Kasumi-1 (cell line): ENCODE results near the gene ID3.
A peak's percentile ranks its signal among the peaks of the same experiment; 100 is the strongest.

Source experiments
- DNase-seq, 2 experiments: peaks; one replicate each; lab custom pipeline; 2025; lab: John Stamatoyannopoulos, UW

The ID3 gene, protein sequence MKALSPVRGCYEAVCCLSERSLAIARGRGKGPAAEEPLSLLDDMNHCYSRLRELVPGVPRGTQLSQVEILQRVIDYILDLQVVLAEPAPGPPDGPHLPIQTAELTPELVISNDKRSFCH

DNA sequence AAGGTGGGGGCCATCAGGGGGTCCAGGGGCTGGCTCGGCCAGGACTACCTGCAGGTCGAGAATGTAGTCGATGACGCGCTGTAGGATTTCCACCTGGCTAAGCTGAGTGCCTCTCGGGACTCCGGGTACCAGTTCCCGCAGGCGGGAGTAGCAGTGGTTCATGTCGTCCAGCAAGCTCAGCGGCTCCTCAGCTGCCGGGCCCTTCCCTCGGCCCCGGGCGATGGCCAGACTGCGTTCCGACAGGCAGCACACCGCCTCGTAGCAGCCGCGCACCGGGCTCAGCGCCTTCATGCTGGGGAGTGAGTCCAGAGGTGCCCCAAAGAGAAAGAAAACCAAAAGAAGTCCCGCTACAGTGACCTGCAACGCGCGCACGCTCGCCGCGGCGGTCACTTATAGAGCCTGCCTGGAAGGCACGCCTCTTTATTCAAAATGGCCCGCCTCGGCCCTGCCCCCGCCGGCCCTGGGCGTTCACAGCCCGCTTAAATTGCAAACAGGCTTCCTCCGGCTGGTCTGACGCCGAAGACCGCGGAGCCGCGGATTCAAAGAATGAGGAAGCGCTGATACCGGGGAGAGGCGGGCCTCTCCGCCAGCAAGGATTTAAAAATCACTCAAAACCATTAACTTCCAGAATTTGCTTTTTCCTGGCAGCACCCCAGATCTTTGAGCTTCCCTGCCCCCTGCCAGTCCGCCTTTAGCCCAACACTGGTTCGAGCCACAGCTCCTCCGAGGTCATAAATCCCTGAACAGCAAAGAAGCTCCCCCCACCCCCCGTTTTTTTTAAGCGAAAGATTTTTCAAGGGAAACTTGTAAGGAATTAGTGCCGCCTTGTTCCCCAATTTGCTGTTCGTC is at the start of gene ID3:
TSS of gene ID3 (minus strand) at position 366 of the 849 bp plus-strand sequence. CDS start at position 291, 75 bp downstream.
- peak; percentile 90 to 92 for DNase-seq

DNA sequence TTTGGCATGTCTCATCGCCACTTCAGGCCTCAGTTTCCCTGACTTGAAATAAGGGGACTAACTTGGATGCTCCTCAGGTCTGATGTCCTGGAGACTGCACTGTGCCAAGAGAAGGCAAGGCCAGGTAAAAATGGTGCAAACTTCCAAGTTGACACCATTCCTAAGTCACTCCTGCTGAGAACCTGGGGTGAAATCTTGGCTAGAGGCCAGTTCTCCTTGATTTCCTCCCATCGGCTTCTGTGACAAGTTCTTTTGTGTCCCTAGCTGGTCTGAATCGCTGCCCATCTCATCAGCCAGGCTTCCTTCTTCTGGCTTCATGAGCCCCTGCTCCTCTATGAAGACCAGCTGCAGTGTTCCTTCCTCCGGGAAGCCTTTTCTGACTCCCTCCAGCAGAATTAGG is 48.6 kb upstream of the ID3 start:
- no peak for DNase-seq

DNA sequence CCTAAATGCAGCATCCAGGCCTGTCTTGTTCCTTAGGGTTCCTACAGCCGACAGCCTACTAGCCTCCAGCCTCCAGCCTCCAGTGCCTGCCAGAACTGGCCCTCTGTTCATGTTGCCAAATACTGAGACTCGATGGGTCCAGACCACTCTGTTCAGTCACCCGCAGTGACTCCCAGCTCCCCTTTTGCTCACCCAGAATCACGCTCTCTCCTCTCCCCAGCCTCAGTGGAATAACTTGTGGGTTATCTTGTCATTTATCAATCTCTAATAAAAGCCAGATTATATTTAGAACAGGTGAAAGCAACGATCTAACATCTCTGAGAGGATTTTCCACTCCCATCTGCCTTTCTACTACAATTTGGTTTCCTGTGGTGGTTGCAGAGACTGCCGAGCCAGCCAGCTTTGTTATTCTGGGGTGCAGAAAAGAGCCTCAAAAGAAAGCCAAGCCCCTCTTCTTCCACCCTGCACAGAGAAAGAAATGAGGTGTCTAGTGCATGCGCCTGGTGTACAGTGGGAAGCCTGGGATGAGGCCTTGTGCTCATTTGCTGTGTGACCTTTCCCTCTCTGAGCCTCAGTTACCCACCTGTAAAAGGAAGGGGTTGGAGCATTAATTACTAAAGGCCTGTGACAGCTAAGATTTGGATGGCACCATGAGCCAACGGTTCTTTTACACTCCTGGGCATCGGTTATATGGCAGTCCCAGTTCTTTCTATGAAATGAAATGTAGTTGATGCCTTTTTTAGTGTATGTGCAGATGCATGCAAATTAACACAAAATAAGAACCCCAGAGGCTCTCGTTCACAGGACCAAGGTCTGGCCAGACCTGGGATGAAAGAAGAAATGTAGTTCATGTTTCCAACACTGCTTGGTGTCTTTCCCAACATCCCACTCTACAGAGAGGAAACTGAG is 42.9 kb upstream of the ID3 start:
- no peak for DNase-seq

DNA sequence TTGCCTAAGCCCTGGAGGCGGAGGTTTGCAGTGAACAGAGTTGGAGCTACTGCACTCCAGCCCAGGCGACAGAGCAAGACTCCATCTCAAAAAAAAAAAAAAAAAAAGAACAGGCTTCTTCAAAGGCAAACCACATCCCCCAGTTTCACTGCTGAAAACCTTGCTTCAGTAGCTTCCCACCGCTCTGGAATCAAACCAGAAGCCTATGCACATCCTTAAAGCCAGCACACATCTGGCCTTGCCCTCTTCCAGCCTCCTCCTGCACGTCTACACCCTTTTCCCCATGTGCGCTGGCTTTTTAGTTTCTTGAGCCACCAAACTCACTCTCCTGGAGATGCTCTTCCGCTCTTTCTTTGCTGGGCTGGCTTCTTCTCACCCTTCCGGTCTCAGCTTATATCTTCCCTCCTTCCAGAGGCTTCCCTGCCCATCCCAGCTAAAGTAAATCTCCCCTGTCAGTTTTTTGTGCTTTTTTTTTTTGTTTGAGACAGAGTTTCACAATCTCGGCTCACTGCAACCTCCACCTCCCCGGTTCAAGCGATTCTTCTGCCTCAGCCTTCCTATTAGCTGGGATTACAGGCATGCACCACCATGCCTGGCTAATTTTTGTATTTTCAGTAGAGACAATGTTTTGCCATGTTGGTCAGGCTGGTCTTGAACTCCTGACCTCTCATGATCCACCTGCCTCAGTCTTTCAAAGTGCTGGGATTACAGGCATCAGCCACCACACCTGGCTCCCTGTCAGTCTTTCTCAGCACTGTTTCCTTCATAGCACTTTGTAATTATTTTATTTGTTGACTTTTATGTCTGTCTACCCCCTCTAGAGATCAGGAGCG is 42.0 kb upstream of the ID3 start:
- DNase-seq = peak in 1 of 2 experiments; percentile 21

DNA sequence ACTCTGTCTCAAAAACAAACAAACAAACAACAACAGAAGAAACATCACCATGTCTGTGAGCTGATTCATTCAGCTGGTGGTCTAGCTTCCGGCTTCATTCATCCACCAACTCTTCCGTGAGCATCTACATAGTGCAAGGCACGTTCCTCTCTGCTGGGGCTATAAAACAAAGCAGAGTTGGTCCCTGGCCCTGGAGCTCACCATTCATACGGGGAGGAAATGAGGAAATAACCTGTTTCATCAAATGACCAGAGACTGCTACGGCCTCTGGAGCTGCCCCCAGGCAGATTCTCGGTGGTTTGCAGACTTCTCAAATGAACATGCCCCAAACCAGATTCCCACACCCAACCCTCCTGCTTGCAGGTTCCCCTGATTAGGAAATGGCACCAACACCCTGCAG is 41.0 kb upstream of the ID3 start:
- DNase-seq = no peak

DNA sequence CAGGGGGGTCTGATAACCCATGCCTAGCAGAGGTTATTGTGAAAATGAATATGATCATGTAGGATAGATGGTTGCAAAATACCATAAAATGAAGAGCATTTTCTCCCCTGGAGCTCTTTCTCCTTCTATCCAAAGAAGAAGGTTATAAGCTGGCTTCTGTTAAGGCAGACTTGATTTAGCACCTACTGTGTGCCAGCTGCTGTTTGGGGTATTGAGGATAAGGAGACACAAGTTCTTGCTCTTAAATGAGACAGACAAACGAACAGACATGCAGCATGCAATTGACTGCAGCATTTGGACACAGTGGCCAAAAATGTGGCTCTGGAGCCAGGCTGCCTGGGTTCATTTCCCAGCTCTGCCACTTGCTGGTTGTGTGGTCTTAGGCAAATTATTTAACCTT is 39.8 kb upstream of the ID3 start:
- DNase-seq = no peak

DNA sequence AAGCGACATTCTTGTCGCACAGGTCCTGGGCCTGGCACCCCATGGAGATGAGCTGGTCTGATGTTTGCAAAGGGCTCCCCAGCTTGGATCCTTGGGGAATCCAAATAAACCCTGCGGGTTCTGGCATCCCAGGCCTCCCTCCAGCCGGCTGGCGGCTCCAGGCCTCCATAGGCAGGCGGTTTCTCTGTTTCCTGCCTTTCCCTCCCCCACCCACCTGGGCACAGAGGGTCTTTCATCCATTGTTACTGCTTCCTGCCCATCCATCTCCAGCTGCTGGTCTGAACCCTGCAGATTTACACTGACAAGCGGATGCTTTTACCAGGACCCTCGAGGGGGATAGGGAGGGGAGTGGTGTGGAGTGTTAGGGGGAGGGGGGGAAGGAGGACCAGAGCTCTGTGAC is 39.1 kb upstream of the ID3 start:
- DNase-seq = no peak

DNA sequence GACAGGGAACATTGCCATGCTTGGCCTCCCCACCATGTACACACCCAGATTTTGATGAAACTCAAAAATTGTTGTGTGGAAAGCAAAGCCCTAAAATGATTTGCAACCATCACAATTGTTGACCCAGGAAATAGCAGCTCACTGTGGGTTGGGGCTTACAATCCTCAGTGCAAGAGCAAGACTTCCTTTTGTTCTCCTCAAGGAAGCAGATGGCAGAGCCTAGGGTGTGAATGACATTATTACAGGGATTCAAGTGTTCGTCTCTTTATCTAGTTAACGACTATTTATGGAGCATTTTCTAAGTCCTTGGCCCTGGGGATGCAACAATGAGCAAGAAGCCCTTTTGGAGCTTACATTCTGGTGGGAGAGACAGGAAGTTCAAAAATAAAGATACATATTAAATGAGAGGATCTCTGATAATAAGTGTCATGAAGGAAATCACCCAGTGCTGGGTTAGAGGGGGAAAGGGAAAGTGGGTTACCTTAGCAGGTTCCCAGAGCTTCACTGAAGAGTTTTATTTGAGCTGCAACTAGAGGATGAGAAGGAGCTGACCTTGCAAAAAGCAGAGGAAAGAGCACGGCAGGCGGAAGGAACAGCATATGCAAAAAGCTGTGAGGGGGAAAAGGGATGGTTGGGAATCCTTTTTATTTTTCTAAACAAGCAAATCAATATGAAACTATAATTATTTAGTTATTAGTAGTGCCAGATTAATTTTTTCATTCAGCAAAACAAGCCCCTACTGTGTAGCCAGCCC is 38.5 kb upstream of the ID3 start:
- DNase-seq = peak; percentile 92 to 93

DNA sequence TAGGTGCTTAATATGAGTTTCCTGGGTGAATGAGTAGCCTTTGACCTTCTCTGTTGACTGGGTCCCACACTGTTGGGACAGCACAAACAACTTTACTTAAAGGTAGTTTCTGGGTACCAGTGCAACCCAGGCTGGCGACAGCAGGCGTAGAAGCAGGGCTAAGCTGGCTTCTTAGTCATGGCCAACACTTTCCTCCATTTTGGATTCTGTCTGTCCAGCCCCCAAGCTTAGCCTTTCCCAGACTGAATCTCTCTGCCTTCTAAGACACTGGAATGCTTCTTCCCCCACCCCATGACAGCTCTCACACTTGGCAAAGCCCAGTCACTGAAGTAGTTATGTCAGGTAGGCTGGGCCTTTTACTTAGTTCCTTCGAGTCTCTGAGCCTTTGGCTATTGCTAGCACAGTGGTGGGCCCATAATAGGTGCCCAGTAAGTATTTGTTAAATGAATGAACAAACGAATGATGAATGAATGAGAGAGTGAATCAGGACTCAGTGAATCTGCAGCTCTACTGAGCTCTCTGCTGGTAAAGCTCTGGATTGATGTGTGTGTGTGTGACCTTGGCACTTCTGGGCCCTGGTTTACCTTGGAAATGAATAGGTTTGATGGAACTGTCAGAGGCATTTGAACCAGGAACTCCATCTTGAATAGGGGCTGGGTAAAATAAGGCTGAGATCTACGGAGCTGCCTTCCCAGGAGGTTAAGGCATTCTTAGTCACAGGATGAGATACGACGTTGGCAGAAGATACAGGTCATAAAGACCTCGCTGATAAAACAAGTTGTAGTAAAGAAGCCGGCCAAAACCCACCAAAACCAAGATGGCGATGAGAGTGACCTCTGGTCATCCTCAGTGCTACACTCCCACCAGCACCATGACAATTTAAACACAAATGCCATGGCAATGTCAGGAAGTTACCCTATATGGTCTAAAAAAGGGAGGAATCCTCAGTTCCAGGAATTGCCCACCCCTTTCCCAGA is 37.4 kb upstream of the ID3 start:
- no peak for DNase-seq

DNA sequence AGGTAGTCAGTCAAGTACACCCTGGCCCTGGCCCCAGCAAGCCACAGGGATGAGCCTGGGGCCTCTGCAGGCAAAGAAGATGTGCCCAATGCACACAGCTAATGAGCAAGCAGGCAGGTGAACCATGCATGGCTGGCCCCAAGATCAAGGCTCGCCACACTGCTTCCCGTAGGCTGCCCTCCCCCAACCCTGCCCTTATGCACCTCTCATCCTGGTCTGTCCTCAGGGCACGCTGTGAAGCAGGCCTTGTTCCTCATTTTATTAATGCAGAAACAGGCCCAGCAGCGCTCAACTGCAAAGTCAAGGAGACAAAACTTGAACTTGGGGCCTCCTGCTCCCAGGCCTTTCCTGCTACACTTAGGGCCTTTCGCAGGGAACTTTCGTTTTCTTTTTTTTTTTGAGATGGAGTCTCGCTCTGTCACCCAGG is 35.6 kb upstream of the ID3 start:
- DNase-seq = peak; percentile 68 to 69

DNA sequence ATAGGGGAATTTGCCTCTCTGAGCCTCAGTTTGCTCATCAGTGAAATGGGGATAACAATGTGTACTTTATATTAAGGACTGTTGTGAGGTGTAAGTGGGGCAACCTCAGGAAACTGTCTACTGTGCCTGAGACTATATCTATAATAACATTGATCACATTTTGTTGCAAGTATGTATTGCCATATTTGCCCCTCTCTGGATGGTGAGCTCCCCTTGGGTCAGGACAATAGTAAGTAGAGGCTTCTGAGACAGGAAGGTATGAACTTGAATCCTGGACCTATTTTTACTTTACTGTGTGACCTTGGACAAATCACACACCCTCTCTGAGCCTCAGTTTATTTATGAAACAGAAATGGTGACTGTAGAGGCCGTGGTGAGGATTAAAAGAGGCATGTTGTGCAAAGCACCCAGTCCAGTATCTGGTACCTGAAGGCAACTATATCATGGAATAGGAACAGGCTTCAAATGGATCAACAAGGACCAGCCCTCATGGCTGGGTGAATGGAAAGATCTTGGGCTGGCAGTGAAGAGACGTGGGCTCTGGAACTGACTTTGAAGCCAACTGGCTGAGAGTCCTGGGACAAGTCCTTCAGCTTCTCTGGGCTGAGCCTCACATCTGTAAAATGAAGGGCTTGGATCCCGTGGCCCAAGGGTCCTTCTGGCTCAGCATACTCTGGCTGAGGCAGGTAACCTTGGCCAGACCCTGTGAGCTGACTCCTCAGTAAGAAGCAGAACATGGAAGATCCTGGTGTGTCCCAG is 35.0 kb upstream of the ID3 start:
- no peak for DNase-seq

DNA sequence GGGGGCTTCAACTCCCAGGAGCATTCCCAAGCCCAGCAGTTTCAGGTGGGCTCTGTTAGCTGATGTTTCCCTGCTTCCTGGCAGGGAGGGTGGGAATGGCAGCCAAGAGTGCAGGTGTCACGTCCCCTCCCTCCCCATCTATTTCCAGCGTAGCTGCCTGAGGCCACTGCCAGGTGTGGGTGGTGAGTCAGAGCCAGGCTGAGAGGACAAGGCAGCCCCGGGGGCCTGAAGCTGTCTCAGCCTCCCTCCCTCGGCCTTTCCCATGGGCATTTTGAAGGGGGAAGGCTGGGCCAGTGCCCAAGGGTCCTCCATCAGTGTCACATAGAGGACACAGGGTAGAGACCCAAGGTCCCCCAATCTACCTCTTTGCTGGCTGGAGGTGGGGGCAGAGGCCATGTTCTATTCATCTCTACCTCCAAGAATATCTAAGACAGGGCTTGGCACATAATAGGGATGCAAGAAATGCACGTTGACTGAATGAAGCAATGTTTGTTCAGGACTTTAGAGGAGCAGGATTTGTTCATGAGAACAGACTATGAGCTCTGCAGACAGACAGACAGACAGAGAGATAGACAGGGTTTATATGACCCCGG is 34.4 kb upstream of the ID3 start:
- no peak for DNase-seq

DNA sequence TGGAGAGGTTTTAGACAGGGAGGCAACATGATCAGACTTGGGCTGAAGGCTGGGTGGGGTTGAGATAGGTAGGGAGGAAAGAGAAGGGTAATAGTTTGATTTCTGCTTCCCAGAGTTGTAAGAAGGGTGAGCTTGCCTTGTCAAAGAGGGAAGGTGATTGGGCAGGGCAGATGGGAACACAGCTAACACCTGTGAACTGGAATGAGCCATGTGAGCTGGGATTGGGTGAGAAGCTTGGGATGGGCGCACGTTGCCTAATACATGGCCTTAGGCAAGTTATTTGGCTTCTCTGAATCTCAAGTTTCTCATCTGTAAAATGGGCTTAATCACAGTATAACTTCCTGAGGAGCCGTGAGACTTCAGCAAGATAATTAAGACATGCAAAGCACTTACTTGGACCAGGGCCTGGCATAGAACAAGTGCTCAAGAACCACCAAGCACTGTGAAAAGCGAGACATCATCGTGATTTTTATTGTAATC is 33.8 kb upstream of the ID3 start:
- DNase-seq = no peak

DNA sequence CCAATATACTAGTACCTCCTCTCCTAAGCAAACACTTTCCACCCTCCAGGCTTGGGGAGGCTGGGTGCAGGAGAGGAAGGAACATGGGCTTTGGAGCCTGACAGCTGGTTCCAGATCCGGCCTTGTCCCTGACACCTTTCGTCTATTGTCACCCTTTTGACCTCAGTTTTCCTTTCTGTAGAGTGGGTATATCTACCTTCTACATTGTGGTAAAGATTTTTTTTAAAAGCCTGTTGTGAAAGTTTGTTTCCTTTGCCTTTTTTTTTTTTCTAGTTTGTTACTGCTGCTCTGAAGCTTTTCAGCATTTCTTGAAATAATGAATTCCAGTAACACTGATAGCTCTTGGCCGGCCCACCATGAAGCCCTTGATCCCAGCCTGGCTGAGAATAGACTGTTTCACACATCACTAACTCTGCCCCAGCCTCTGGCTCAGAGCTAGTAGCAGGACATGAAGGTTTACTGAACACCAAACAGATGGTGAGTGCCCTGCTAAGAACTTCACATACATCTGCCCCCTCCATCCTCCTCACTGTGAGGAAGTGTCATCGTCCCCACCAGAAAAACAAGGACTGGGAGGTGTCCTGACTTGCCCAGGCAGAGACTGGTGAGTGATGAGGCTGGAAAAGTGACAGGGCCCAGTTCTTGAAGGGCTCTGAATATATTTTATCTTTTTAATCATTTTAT is 33.0 kb upstream of the ID3 start:
- no peak for DNase-seq

DNA sequence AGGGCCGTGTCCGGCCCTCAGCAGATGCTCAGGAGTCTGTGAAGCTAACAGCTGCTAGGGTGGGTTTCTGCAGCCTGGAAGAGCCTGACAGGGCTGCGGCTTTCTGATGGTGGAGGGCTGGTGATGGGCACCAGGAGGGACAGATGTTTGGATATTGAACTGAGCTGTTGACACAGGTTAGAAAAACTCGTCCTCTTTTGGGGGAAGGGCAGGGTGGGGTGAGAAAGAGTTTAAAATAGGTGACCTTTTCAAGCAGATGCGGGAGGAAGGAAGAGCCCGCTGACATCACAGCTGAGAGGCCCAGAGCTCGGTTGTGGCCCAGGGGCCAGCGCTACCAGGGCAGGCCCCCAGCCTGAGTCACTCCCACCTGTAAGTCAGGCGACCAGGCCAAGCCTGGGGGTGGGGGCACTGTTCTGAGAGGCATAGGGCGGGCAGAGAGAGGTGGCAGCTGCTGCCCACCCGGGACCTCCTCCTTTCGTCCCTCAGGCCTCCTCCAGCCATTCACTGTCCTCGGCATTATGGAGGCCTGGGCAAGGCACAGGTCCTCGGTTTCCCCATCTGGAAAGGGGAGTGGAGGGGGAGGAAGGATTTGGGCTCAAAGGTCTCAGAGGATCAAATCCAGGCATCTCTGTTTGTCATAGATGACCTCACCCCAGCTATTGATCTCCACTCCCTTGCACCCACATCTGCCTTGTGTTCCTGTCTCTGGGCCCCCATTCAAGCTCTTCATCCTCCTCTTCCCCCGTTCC is 32.3 kb upstream of the ID3 start:
- no peak for DNase-seq

DNA sequence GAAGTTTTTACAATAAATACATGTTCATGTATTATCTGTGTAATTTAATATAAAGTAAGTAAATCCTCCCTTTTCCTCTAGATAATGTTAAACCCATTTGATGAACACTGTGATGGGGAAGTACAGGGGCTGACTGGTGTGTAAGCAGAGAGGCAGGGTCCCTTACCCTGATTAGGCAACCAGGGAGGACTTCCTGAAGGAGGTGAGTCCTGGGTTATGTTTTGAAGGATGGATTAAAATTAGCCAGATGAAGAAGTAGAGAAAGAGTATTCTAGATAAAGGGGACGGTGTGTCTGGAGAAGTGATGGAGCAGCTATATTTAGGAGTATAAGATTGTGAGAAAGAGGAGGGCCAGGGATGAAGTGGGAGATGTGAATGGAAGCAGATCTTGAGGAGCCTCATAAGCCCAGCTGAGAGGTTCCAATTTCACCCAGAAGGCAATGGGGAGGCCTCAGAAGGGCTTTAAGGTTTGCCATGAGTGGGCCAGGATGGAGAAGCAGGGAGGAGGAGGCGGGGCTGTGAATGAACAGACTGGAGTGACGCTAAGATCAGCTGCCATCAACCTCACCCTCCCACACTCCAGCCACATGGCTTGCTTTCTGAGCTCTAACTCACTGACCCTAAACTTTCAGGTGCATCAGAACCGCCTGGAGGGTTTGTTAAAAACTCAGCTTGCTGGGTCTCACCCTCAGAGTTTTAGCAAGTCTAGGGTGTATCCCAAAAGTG is 30.9 kb upstream of the ID3 start:
- DNase-seq = no peak
